Hematopoietic multipotent progenitor cell treated with erythropoietin and hydrocortisone succinate and interleukin-3 and kit ligand, for 6 days (in vitro differentiated cells): ENCODE results near the gene SLC38A1.

Experiments
- DNase-seq: peaks from one replicate; pipeline ENCODE4 v3.0.0-alpha.2; 2015

The SLC38A1 gene

GRCh38 chr12:46227616-46228015 lies 41.2 kb downstream of the SLC38A1 start:
- DNase-seq, result peak; percentile 8

- DNase-seq, result no peak
Measured at GRCh38 chr12:46224386-46224785, 44.5 kb downstream of the SLC38A1 start.

GRCh38 chr12:46223047-46223446 lies 45.8 kb downstream of the SLC38A1 start:
- DNase-seq, result no peak

GRCh38 chr12:46222636-46223035 lies 46.2 kb downstream of the SLC38A1 start:
- peak; percentile 8 for DNase-seq

GRCh38 chr12:46221255-46222128 lies 47.4 kb downstream of the SLC38A1 start:
- peak; percentile 14 for DNase-seq

- peak; percentile 78 for DNase-seq
Measured at GRCh38 chr12:46219877-46220655, 48.8 kb downstream of the SLC38A1 start.

GRCh38 chr12:46219132-46219876 lies 49.5 kb downstream of the SLC38A1 start:
- no peak for DNase-seq

- peak; percentile 20 for DNase-seq
Measured at GRCh38 chr12:46218322-46219095, 50.3 kb downstream of the SLC38A1 start.

GRCh38 chr12:46217541-46218321 lies 51.1 kb downstream of the SLC38A1 start:
- DNase-seq, result peak; percentile 78

- peak; percentile 26 for DNase-seq
Measured at GRCh38 chr12:46214668-46215436, 54.0 kb downstream of the SLC38A1 start.

- DNase-seq, result peak; percentile 7
Measured at GRCh38 chr12:46212108-46212982, 56.5 kb downstream of the SLC38A1 start.

- peak; percentile 28 for DNase-seq
Measured at GRCh38 chr12:46210873-46211439, 57.9 kb downstream of the SLC38A1 start.

- no peak for DNase-seq
Measured at GRCh38 chr12:46209914-46210872, 58.6 kb downstream of the SLC38A1 start.

GRCh38 chr12:46209170-46209569 lies 59.7 kb downstream of the SLC38A1 start:
- DNase-seq, result no peak

- DNase-seq, result no peak
Measured at GRCh38 chr12:46208370-46208769, 60.5 kb downstream of the SLC38A1 start.

- no peak for DNase-seq
Measured at GRCh38 chr12:46207644-46208043, 61.2 kb downstream of the SLC38A1 start.

- DNase-seq, result no peak
Measured at GRCh38 chr12:46206471-46206870, 62.4 kb downstream of the SLC38A1 start.

GRCh38 chr12:46205294-46205693 lies 63.5 kb downstream of the SLC38A1 start:
- DNase-seq, result no peak
